CD1c-positive myeloid dendritic cell (primary cell): ENCODE results near the gene R3HDM1.
"Not testable (repeated sequence)": the region's sequence is repeated elsewhere in the genome, so short reads cannot be mapped to it uniquely, and the experiment has no call there.

Source experiments
- DNase-seq: peaks from one replicate; pipeline ENCODE4 v3.0.0-alpha.2; 2016; ENCODE audit errors: extremely low spot score

The R3HDM1 gene

DNA sequence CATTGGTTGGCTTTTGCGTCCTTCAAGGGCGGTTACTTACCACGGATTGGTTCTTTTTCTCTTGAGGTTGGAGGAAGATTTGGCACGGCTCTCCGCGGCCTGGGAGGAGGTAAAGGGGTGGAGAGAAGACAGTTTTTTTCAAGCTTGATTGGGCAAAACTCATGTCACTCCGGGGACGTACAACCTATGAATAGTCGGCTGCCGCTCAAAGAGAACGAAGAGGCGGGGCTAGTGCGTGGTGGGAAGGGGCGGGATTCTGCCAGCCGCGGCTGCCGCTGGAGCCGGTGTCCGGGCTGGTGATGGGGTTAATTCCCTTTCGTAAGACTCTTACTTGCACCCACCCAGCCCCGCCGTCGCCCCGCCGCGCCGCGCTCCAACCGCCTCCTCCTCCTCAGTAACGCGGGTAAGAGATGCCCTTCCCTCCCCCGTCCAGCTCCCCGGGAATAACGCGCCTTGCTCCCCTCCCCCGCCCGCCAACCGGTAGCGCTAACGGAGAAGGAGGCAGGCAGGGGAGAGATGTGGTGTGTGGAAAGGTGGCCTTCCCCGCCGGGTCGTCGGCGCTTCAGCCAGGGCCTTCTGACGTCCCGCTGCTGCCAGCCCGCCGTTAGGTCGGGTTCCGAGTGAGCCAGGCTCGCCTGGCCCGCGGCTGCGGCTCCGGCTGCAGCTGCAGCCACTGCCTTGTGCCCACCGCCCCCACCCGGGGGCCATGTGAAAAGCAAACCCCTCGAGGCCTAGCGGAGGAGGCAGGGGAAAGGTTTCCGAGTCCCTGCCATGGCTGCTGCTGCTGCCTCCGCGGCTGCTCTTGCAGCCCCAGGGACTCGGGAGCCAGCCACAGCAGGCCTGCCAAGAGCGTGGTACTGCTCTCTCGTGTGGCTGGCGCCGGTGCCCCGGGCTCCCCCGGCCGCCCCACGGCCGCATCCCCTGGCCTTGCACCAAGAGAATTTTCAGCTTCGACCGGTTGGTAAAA is at the start of gene R3HDM1:
R3HDM1 (plus strand) TSS at position 254 of the 967 bp plus-strand sequence. CDS start 73,362 bp downstream, outside the sequence.
- peak; percentile 100 for DNase-seq

DNA sequence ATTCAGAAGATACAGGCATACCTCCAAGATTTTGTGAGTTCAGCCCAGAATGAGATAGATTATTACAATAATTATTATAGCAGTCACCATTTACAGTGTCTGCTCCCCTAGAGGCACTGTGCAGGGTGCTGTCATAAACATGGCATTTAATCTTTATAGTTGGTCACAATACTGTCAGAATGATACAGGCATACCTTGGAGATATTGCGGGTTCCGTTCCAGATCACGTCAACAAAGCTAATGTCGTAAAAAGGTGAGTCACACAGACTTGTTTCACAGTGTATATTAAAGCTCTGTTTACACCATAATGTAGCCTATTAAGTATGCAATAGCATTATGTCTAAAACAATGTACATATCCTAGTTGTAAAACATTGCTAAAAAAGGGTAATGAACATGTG is 45.8 kb upstream of the R3HDM1 start:
- no peak for DNase-seq

DNA sequence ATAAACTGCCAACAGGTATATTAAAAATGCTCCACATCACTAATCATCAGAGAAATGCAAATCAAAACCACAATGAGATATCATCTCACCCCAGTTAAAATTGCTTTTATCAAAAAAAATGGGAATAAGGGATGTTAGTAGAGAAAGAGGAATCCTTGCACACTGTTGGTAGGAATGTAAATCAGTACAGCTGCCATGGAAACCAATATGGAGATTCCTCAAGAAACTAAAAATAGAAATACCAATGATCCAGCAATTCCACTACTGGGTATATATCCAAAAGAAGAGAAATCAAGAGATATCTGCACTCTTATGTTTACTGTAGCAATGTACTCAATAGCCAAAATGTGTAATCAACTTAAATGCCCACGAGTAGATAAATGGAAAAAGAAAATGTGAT is 40.9 kb upstream of the R3HDM1 start:
- DNase-seq: no peak

DNA sequence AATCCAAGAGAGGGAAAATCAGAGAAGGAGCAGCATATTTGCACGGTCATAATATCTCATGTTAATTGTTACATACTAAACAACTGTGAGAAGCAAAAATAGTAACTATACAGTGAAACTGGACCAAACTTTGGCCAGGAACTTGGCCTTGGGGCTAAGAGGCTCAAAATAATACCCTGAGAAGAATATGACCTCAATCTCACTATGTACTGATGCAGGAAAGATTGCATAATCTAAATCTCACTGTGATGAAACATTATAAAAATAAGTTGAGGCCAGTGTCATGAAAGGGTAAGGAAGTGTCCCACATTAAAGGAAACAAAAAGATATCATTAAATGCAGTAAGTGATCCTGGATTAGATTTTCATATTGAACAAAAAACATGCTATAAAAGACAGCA is 36.8 kb upstream of the R3HDM1 start:
- DNase-seq: no peak

DNA sequence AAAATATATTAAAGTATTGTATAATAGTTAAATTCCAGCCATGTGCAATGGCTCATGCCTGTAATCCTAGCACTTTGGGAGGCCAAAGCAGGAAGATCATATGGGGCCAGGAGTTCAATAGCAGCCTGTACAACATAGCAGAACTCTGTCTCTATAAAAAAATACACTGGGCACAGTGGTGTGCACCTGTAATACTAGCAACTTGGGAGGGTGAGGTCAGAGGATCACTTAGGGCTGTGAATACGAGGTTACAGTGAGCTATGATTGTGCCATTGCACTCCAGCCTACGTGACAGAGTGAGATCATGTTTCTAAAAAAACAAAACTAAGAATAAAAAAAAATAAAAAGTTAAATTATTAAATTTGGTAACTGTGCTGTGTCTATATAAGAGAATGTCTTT is 36.4 kb upstream of the R3HDM1 start:
- no peak for DNase-seq

DNA sequence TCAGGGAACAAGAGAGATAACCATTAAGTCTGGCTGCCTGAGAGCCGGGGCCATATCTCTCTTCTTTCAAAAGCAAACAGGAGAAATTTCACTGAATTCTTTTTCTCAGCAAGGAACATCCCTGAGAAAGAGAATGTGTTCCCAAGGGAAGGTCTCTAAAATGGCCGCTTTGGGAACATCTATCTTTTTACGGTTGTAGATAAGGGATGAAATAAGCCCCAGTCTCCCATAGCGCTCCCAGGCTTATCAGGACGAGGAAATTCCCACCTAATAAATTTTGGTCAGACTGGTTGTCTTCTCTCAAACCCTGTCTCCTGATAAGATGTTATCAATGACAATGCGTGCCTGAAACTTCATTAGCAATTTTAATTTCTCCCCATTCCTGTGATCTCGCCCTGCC is 32.7 kb upstream of the R3HDM1 start:
- DNase-seq: not testable (repeated sequence)

DNA sequence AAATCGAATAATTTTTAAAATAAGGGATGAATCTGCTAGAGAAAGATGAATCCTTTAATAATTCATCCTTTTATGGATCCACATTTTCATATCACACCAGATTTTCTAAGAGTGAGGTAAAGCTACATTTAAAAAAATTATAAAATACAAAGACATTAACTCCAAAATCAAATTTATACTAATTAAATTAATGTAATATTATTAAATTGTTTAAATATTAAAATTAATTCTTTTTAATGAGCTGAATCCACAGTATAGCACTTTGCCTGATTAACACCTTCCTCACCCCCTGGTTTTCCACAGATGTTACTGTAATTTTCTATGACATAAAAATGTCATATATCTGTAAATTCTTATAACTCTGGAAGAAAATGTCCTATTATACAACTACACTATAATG is 26.5 kb upstream of the R3HDM1 start:
- DNase-seq: no peak

DNA sequence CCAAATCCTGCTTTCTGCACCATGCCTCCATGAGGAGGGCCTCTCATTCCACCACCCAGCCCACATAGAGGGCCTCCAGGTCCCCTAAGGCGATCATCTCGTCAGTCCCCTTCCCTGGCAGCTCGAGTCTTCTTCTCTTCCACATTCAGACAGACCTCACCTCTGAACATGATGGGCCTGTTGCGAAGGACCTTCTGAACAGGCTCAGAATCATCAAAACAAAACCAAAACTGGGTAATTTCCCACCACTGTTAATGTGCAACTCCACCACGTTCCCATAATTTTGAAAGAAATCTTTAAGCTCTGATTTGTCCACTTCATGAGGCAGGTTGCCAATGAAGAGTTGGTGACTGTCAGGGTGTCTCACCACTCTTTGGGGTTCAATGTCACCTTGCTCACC is 20.7 kb upstream of the R3HDM1 start:
- no peak for DNase-seq

DNA sequence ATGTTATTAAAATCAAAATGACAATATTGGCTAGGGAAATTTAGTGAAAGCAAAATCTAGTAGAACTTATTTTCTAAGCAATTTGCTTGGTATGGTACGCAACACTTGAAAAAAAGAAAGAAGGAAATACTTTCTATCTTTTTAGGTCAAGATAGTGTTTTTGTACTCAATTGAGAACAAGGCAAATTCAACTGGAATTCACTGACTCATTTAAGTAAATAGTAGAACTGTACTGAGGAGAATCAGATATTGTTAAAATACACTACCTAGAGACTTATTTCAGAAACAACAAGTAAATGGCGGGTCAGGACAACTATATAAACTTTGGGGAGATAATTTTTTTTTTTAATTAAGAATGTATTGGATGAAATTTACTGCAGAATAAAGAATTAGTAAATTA is 19.2 kb upstream of the R3HDM1 start:
- no peak for DNase-seq

DNA sequence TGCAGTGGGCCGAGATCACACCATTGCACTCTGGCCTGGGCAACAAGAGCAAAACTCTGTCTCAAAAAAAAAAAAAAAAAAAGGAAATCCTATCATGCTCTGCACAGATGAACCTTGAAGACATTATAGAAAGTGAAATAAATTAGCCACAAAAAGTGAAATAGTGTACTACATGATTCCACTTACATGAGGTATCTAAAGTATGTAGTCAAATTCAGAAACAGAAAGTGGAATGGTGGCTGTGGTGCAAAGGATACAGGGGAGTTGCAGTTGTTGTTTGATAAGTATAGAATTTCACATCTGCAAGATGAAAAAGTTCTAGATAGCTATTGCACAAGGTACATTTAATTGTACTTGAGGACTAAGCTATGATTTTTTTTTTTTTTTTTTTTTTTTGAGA is 5.5 kb upstream of the R3HDM1 start:
- DNase-seq: no peak

DNA sequence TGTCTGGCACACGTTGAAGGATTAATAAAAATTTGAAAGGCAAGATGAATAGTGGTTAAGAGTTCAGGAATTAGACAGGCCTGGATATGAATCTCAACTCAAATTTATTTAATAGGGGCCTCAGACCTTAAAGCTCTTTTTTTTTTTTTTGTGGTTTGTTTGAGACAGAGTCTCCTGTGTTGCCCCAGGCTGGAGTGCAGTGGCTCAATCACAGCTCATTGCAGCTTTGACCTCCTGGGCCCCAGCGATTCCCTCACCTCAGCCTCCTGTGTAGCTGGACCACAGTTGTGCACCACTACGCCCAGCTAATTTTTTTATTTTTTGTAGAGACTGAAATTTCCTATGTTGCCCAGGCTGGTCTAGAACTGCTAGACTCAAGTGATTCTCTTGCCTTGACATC is 3.3 kb upstream of the R3HDM1 start:
- no peak for DNase-seq

DNA sequence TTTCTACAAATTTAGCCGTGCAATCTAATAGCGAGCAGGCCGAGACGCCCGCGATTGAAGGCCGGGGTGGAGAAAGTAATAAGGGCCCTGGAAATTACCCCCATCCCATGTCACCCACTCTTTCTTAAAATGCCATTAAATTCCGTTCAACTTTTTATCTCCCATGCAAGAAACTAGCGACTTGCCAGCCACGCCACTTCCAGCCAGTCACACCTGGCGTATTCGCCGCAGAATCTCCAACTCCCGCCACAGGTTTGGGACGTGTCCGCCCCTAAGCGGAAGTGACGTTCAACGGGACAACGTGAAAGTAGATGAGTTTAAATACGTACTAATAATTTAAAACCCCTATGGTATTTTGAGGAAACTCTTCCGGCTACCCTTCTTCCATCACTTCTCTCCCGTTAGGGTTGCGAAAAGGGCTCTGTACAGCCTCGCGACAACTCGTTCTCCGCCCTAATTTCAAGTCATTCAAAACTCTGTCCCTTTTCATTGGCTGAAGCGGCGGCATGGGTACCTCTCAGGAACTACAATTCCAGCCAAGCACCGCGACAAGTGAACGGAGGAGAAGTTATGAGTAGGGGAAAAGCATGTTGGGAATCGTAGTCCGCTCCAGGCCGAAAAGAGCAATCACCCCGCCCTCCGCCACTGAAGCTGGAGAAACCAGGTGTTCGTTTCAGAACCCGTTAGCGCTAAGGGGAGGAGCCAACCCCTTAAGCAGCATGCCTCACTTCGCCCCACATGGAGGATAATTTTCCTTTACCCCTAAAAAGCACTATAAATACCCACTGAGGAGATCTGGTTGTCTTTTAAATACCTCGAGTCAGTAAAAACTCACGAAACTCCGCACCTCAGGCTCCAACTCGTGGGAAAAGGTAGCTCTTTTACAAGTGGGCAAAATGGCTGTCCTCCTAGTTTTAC is 712 bp upstream of the R3HDM1 start, which contains the start of gene ZRANB3:
ZRANB3 (minus strand) TSS at position 906 of the 918 bp plus-strand sequence.
- DNase-seq: peak; percentile 97

DNA sequence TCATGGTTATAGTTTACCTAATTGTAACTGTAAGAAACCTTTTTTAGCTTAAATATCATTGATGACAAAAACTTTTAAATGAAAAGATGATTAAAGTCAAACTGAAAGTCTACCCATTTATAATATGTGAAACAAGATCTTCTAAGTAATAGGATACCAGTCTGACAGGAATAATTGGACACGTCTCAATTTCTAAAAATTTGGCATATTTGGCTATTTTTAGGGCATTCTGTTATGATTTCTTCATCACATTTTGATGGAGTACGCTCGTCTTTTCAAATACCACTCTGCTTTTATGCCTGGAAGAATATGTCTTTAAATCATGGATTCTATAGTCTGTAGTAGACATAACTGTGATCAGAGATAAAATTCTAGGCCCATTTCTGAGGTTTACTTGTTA is 1.3 kb downstream of the R3HDM1 start:
- no peak for DNase-seq

DNA sequence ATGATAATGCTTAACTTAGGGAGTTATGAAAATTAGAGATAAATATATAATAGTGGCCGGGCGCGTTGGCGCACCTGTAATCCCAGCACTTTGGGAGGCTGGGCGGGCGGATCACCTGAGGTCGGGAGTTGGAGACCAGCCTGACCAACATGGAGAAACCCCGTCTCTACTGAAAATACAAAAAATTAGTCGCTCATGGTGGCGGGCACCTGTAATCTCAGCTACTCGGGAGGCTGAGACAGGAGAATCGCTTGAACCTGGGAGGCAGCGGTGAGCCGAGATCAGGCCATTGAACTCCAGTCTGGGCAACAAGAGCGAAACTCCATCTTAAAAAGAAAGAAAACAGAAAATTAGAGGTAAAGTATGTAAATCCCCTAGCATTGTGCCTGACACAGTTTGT is 2.3 kb downstream of the R3HDM1 start:
- DNase-seq: not testable (repeated sequence)

DNA sequence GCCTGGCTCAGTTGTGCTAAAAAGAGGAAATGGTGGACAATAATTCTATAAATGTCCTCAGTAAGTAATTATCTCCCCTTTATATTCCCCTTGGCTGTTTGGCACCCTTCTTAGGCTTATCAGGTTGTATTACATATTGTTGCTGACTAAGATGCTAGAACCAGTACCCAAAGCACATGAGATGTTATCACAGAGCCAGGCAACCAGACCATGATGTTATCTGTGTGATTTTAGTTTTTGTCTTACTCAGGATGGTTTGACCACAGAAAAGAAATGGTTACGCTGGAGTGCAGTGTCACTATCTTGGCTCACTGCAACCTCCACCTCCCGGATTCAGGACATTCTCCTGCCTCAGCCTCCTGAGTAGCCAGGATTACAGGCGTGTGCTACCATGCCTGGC is 15.2 kb downstream of the R3HDM1 start:
- no peak for DNase-seq

DNA sequence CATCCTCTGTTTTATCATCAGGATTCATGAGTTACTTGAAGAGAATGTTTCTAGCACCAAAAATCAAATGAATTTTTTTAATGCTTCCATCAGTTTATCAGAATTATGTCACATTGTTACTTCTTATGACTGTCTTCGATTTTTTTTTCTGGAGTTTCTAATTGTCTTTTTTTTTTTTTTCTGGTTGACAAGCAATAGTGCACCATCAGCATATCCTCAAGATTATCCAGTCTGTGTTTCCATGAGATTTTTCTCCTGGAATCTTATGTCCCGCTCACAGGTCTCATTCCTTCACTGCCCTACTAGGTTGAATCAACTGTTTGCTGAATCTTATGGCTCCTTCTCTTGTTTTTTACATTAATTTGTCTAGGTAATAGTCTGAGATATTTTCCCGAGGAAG is 16.0 kb downstream of the R3HDM1 start:
- DNase-seq: no peak

DNA sequence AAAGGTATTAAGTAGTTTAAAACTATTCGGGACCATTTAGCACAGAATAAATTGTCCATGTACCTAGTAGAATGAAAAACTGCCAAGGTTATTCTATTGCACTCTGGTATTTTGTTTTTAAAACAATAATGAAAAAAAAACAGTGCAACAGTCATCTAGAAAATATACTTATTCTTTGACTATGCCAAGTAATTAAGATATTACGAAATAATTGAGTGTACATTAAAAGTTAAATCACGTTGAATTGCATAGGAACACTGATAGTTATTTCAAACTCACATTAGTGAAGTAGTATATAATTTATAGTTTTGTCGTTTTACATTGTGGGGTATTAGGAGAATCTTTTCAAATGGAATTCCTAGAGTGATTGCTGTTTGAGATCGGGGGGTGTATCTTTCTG is 20.1 kb downstream of the R3HDM1 start:
- DNase-seq: no peak

DNA sequence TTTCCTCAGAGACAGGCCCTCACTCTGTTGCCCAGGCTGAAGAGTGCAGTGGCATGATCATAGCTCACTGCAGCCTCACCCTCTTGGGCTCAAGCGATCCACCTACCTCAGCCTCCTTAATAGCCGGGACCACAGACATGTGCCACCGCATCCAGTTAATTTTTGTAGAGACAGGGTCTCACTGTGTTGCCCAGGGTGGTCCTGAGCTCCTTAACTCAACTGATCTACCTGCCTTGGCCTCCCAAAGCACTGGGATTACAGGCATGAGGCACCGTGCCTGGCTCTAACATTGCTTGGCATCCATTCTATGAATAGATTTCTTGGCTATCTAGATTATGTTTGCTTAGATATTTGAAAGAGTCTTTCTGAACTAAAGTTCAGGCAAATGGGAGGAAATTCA is 21.6 kb downstream of the R3HDM1 start:
- DNase-seq: no peak

DNA sequence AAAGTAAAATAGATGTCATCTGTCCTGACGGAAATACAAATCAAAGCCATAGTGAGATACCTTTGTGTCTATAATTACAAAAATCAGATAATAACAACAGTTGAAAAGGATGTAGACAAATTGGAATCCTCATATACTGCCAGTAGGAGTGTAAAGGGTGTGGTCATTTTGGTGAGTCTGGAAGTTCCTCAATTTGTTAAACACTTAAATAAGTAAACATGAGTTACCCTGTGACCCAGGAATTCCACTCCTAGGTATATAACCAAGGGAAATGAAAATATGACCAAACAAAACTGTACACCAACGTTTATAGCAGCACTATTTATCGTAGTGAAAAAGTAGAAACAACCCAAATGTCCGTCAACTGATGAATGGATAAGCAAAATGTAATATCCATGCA is 24.0 kb downstream of the R3HDM1 start:
- peak; percentile 23 for DNase-seq

DNA sequence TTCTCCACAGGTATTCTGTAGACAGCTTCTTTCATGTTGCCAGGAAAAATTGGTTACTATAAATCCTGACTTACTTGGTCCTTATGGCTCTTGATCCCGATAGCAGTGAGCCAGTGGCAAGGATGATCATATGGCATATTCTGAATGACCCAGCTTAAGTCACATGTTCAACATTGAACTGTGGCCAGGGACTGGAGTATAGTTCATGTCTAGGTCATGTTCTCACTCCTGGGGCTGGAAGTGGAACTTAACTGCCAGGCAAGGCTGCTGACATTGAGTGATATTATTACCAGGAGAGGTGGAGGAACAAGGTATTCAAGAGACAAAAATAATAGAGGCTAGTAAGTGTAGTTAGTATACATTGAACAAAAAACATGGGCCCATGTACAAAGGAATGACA is 26.2 kb downstream of the R3HDM1 start:
- no peak for DNase-seq

DNA sequence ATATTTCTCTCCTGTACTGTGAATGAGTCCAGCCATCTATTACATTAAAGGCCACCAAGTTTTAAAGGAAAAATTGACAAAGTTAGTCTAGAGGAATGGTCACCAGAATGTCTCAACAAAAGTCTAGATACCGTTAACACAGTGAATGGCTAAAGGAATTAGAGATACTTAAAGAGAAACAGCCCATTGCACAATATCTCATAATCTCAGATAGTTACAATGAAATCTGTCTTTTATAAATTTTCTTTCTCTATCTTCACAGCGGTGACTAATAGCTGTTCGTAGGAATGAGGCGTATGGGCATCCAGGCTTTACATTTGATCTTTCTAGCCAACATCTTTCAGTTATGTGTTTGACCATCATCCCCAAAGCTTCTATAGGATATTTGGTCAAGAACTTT is 30.6 kb downstream of the R3HDM1 start:
- DNase-seq: no peak

DNA sequence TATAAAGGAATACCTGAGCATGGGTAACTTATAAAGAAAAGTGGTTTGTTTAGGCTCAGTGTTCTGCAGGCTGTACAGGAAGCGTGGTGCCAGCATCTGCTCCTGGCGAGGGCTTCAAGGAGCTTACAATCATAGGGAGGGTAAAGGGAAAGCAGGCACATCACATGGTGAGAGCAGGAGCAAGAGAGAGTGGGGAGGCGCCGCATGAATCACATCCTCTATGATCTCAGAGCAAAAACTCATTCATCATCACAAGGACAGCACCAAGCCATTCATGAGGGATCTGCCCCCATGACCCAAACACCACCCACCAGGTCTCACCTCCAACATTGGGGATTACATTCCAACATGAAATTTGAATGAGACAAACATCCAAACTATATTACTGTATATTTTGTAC is 32.5 kb downstream of the R3HDM1 start:
- DNase-seq: no peak

DNA sequence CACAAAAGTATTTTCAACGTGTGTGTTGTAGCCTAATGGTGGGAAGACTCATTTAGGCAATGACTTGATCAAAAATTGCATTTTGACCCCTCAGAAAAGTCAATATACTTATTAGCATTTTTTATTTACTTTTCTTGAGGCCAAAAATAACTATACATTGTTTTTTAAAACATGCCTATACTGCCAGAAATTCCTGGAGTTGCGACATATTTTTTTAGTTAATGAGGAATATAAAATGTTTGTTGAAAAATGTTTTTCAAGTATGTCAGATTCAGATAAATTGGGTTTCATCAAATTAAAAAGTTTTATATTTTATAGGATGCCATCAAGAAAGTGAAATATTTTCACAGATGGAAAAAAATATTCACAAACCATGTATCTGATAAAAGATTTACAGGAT is 39.6 kb downstream of the R3HDM1 start:
- DNase-seq: no peak
